HepG2 (cell line): ENCODE results near the gene MAPK11. TPM values are rescaled to one million over a fixed set of nuclear protein-coding genes. Genes with fewer than 3 reads are reported as not detected.

Experiments
- ATAC-seq: fragments of 200-7000 bp; cut with Tn5 transposase; 3 replicates; pipeline ENCODE4 v1.9.1; 2020; ENCODE audit warnings: mild to moderate bottlenecking, moderate library complexity
- BruUV-seq: library from RNA; stranded (reverse); fragments of 400-500 nt; replicated peaks from 2 replicates; lab custom pipeline; 2021; lab: Mats Ljungman, UMichigan
- CTCF ChIA-PET: fragments of 300-600 bp; formaldehyde crosslinking; extraction: SDS; loops from one replicate; lab custom pipeline; 2021; ENCODE audit warnings: low total read pairs, inconsistent platforms, low intra/inter-chr PET ratio; lab: Yijun Ruan, JAX
- POLR2A ChIA-PET: fragments of 350-600 bp; sonication (Branson Sonifier 250); formaldehyde crosslinking; loops from one replicate; lab custom pipeline; 2020; ENCODE audit warnings: antibody characterized with exemption, inconsistent platforms; lab: Yijun Ruan, JAX
- DNase-seq: peaks from one replicate; pipeline ENCODE4 v3.0.0-alpha.2; 2015; ENCODE audit warnings: low spot score
- FAIRE-seq: peaks from 3 replicates; lab custom pipeline; 2011; peaks lifted over from hg19 to GRCh38; lab: Jason Lieb, UNC
- H2AFZ ChIP-seq: one replicate; pipeline ENCODE4 v1.6.1; 2011; ENCODE audit warnings: low read length, inconsistent platforms
- H3K27ac ChIP-seq: fragments of 300-600 bp; 3 replicates; pipeline ENCODE4 v1.8.0; 2011; ENCODE audit warnings: mixed run types, mild to moderate bottlenecking, mixed read lengths, low read length, inconsistent platforms; ENCODE audit not compliant: insufficient read depth; ENCODE audit errors: extremely low read length
- H3K27me3 ChIP-seq, 2 experiments: fragments of 200-600 bp in 1 of 2; 2 replicates in 1 of 2; 3 replicates in 1 of 2; pipeline versions ENCODE4 v1.6.0 to v1.8.0; 2011; ENCODE audit warnings: low read length in 2 of 2, mild to moderate bottlenecking in 2 of 2, moderate library complexity in 2 of 2, inconsistent platforms in 1 of 2; ENCODE audit not compliant: insufficient read depth in 2 of 2, control insufficient read depth in 1 of 2
- H3K36me3 ChIP-seq, 2 experiments: fragments of 200-600 bp in 1 of 2; replicated peaks in 1 of 2; 2 replicates in 1 of 2; 3 replicates in 1 of 2; pipeline versions ENCODE4 v1.5.1 to v1.8.0; 2011; ENCODE audit warnings: low read length in 2 of 2, inconsistent platforms in 1 of 2; ENCODE audit not compliant: insufficient read depth in 2 of 2, control insufficient read depth in 1 of 2
- H3K4me1 ChIP-seq: 2 replicates; pipeline ENCODE4 v1.5.1; 2012; ENCODE audit warnings: low read length, inconsistent platforms; ENCODE audit not compliant: insufficient read depth
- H3K4me2 ChIP-seq: 2 replicates; pipeline ENCODE4 v1.6.0; 2011; ENCODE audit warnings: low read depth, low read length, inconsistent platforms
- H3K4me3 ChIP-seq, 3 experiments: fragments of 200-600 bp in 1 of 3; sonication (generic), shearing (Covaris generic) in 1 of 3; replicated peaks in 1 of 3; 2 replicates each; pipeline ENCODE4 v1.5.1; 2011 to 2016; ENCODE audit warnings: low read length in 3 of 3, inconsistent platforms in 2 of 3, low read depth in 2 of 3, mild to moderate bottlenecking in 2 of 3, control low read depth in 1 of 3, mixed read lengths in 1 of 3; ENCODE audit not compliant: insufficient read depth in 1 of 3
- H3K79me2 ChIP-seq: one replicate; pipeline ENCODE4 v1.6.1; 2011; ENCODE audit warnings: low read length, inconsistent platforms; ENCODE audit not compliant: insufficient read depth
- H3K9ac ChIP-seq: 2 replicates; pipeline ENCODE4 v1.6.0; 2011; ENCODE audit warnings: mild to moderate bottlenecking, low read depth, low read length, inconsistent platforms; ENCODE audit not compliant: insufficient read depth
- H3K9me3 ChIP-seq: 2 replicates; pipeline ENCODE4 v1.5.1; 2012; ENCODE audit warnings: mild to moderate bottlenecking, low read length
- H4K20me1 ChIP-seq: 2 replicates; pipeline ENCODE4 v1.6.0; 2011; ENCODE audit warnings: inconsistent platforms, mild to moderate bottlenecking, low read length, moderate library complexity; ENCODE audit not compliant: insufficient read depth
- AGO1 ChIP-seq: fragments of 200-400 bp; formaldehyde crosslinking; IDR thresholded peaks from 2 replicates; pipeline ENCODE4 v1.6.1; 2017; ENCODE audit warnings: mild to moderate bottlenecking, low read depth, low read length, moderate library complexity; ENCODE audit not compliant: poor library complexity, severe bottlenecking
- HNRNPL ChIP-seq: fragments of 200-400 bp; formaldehyde crosslinking; IDR thresholded peaks from 2 replicates; pipeline ENCODE4 v1.6.1; 2017; ENCODE audit warnings: mild to moderate bottlenecking, low read depth, low read length
- HOXA3 ChIP-seq: sonication (generic); formaldehyde crosslinking; IDR thresholded peaks from 2 replicates; pipeline ENCODE4 v1.5.0; 2020; ENCODE audit warnings: missing genetic modification reagents
- JUND ChIP-seq: sonication (generic); formaldehyde crosslinking; IDR thresholded peaks from 2 replicates; pipeline ENCODE4 v1.8.0; 2022; ENCODE audit warnings: mild to moderate bottlenecking, missing genetic modification reagents
- NR2F1 ChIP-seq, 2 experiments: fragments of 450-650 bp in 1 of 2; formaldehyde crosslinking in 1 of 2; IDR thresholded peaks; 2 replicates each; pipeline versions ENCODE4 v1.5.0 to v1.6.1; 2016 to 2020; ENCODE audit warnings: mild to moderate bottlenecking in 1 of 2, missing compliant biosample characterization in 1 of 2, missing genetic modification reagents in 1 of 2, moderate library complexity in 1 of 2
- PLRG1 ChIP-seq: fragments of 450-650 bp; conservative IDR thresholded peaks from 2 replicates; pipeline ENCODE4 v1.6.1; 2016
- TBX2 ChIP-seq: sonication (generic); formaldehyde crosslinking; IDR thresholded peaks from 2 replicates; pipeline ENCODE4 v1.5.0; 2020; ENCODE audit warnings: missing genetic modification reagents, mild to moderate bottlenecking, borderline replicate concordance
- ZBTB14 ChIP-seq: sonication (generic); formaldehyde crosslinking; IDR thresholded peaks from 2 replicates; pipeline ENCODE4 v1.4.0; 2020; ENCODE audit warnings: missing genetic modification reagents
- ZC3H13 ChIP-seq: sonication (generic); formaldehyde crosslinking; IDR thresholded peaks from 2 replicates; pipeline ENCODE4 v1.8.1; 2023; ENCODE audit warnings: mild to moderate bottlenecking, missing genetic modification reagents, moderate library complexity
- ZNF607 ChIP-seq: sonication (generic); formaldehyde crosslinking; IDR thresholded peaks from 2 replicates; pipeline ENCODE4 v1.5.1; 2020; ENCODE audit warnings: missing genetic modification reagents, mild to moderate bottlenecking, borderline replicate concordance
- ZNF672 ChIP-seq: sonication (generic); formaldehyde crosslinking; IDR thresholded peaks from 2 replicates; pipeline ENCODE4 v1.8.1; 2022; ENCODE audit warnings: missing genetic modification reagents
- WGBS: methylation state at CpG from one replicate; pipeline ENCODE4 v1.1.6; 2017; ENCODE audit warnings: low lambda C conversion rate; 5-methylcytosine and 5-hydroxymethylcytosine counted together
- in situ Hi-C: cut with HindIII; loops from 2 replicates; pipeline ENCODE4 v1.10.0; 2017; ENCODE audit warnings: low pct_unique_long_range_greater_than_20kb; ENCODE audit not compliant: extremely low pct_ligation_motif_present
- intact Hi-C: fragments of 100-400 bp; cut with micrococcal nuclease; formaldehyde crosslinking; loops from one replicate; pipeline ENCODE4 v1.10.0; 2022; ENCODE audit not compliant: unreplicated experiment
- polyA plus RNA-seq, 8 experiments: library from polyadenylated mRNA; depleted of rRNA in 3 of 8; stranded (reverse) in 7 of 8; unstranded in 1 of 8; fragments of >200 nt; fragmentation: Illumina TruSeq in 4 of 8; extraction: Trizol in 4 of 8; gene quantifications; 2 replicates each; pipeline versions ENCODE4 v1.2.1 to v1.2.3, GENCODE V29; 2011 to 2016; ENCODE audit warnings: low read depth in 4 of 8, missing spikeins in 1 of 8, mixed read lengths in 1 of 8; ENCODE audit not compliant: insufficient read depth in 1 of 8
- total RNA-seq, 5 experiments: library from RNA; depleted of rRNA; stranded (reverse); fragments of >200 nt; fragmentation: Illumina TruSeq; extraction: Trizol; gene quantifications; 2 replicates each; pipeline ENCODE4 v1.2.3, GENCODE V29; 2016; ENCODE audit warnings: low read depth in 1 of 5
- TF ChIP-seq, protein P1 (sequence below): IDR thresholded peaks from 2 replicates; pipeline ENCODE4 v1.6.1; 2018; ENCODE audit warnings: missing genetic modification reagents, mild to moderate bottlenecking, missing compliant biosample characterization
- TF ChIP-seq, protein P2 (sequence below): sonication (generic); formaldehyde crosslinking; IDR thresholded peaks from 2 replicates; pipeline ENCODE4 v1.8.1; 2023; ENCODE audit warnings: mild to moderate bottlenecking, moderate library complexity, missing genetic modification reagents

MAPK11 gene
- total and polyA plus RNA-seq, 2 of the 13 experiments (the other 11 are each of a cell fraction or from before 2014, with no cell fraction given), result 0.15 to 0.17 TPM

DNA sequence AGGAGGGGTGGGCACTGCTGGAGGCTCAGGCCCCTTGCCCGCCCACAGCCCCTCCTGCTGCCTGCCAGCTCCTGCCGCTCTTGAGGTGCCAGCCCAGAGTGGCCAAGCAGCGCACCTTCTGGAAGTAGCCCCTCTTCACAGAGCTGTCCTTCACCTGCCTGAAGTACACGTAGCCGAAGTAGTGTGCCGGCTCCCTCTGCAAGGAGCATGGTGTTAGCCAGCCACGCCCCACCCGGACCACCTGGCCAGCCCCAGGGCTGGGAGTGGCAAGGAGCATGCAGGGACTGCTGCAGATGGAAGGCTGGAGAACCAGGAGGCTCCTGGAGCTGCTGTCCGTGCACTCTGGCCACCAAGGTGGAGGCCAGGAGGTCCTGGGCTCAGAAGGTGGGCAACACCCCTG, 47.0 kb upstream of the MAPK11 start:
- no peak overlapping the region for H3K27ac ChIP-seq
- DNase-seq (no peak), ATAC-seq (no peak), FAIRE-seq (no peak)
- no TSS peak for BruUV-seq
- no peaks in the 10 kb centered on the region for H3K79me2 ChIP-seq
- H3K9ac ChIP-seq, result no peak overlapping the region
- no peaks in the 10 kb centered on the region for H4K20me1 ChIP-seq
- ChIA-PET CTCF (interaction anchor here (1.5 kb wide), 1 partner anchor 41 kb away, joined by 3 read pairs; no protein-coding TSS in a partner anchor), POLR2A (no interaction called here)
- intact Hi-C loops (no loop called here), in situ Hi-C loops (no loop called here)
- no peak overlapping the region for H2AFZ ChIP-seq
- H3K4me3 ChIP-seq, result no peak overlapping the region
- no peaks in the 10 kb centered on the region for H3K9me3 ChIP-seq
- peaks cover 67% of the 10 kb centered on the region for H3K4me1 ChIP-seq
- 33% methylated on average over 1 of the region's 9 CpGs for WGBS
- peaks cover 0 to 1% of the 10 kb centered on the region in 2 experiments; a peak in 3 of 5 replicates for H3K27me3 ChIP-seq
- H3K4me2 ChIP-seq, result no peak overlapping the region
- TF ChIP-seq TBX2 (CRISPR knock-in tag), result no peak
- TF ChIP-seq HNRNPL, result peak; percentile 31; the same call in 1 of the 2 replicates
- TF ChIP-seq, protein P1, sequence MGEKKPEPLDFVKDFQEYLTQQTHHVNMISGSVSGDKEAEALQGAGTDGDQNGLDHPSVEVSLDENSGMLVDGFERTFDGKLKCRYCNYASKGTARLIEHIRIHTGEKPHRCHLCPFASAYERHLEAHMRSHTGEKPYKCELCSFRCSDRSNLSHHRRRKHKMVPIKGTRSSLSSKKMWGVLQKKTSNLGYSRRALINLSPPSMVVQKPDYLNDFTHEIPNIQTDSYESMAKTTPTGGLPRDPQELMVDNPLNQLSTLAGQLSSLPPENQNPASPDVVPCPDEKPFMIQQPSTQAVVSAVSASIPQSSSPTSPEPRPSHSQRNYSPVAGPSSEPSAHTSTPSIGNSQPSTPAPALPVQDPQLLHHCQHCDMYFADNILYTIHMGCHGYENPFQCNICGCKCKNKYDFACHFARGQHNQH (CRISPR knock-in tag), result no peak
- TF ChIP-seq ZNF672 (CRISPR knock-in tag), result no peak
- no peaks in the 10 kb centered on the region for H3K36me3 ChIP-seq

GRCh38 chr22:50316114-50317065, 46.2 kb upstream of the MAPK11 start:
- CTCF ChIA-PET, result interaction anchor here (1.5 kb wide), 1 partner anchor 40 kb away, joined by 3 read pairs; no protein-coding TSS in a partner anchor
- no peaks in the 10 kb centered on the region for H3K79me2 ChIP-seq
- in situ Hi-C loops, result no loop called here
- WGBS, result 39% methylated on average over 4 of the region's 45 CpGs
- no peak overlapping the region for H3K27ac ChIP-seq
- peak overlapping the region; percentile 10; the same call in 1 of the 2 replicates for H3K4me2 ChIP-seq
- POLR2A ChIA-PET, result interaction anchor here (0.7 to 0.9 kb wide), 3 partner anchors 9 to 22 kb away, joined by 3 to 6 read pairs (median 3); no protein-coding TSS in a partner anchor
- FAIRE-seq (no peak), ATAC-seq (no peak), DNase-seq (no peak)
- H3K9me3 ChIP-seq, result no peaks in the 10 kb centered on the region
- peaks cover 0 to 1% of the 10 kb centered on the region in 2 experiments; a peak in 3 of 5 replicates for H3K27me3 ChIP-seq
- no peaks in the 10 kb centered on the region for H4K20me1 ChIP-seq
- peaks cover 67% of the 10 kb centered on the region for H3K4me1 ChIP-seq
- H3K36me3 ChIP-seq, result no peaks in the 10 kb centered on the region
- H3K4me3 ChIP-seq, result no peak overlapping the region
- intact Hi-C loops, result no loop called here
- no peak overlapping the region for H3K9ac ChIP-seq
- BruUV-seq, result no TSS peak
- no peak overlapping the region for H2AFZ ChIP-seq
- TF ChIP-seq AGO1 (peak; percentile 32), JUND (CRISPR knock-in tag) (no peak), ZBTB14 (no peak), ZNF607 (CRISPR knock-in tag) (no peak), PLRG1 (no peak), HOXA3 (CRISPR knock-in tag) (no peak), HNRNPL (peak; percentile 63; the same call in 1 of the 2 replicates), ZC3H13 (CRISPR knock-in tag) (no peak), NR2F1 (CRISPR knock-in tag; IDR thresholded peaks at IDR 0.05) (no peak)
- TF ChIP-seq, protein P2, sequence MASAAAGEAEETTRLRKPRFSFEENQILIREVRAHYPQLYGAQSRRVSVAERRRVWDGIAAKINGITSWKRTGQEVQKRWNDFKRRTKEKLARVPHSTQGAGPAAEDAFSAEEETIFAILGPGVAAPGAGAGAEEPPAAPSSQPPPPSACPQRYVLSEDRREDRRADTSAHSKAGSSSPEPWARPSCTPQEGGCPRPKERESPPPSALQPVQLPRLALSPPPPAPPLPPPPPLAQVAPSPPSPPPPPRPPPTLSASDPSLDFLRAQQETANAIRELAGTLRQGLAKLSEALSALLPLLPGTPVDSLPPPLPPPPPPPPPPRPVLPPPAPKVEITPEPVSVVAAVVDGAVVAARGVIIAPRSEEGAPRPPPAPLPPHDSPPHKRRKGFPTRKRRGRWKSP (CRISPR knock-in tag), result no peak
